Esophagus muscularis mucosa (tissue), 4 donors: ENCODE data around the gene S100G.

ENCODE experiments used
- EP300 ChIP-seq: sonication (generic); formaldehyde crosslinking; IDR thresholded peaks from one replicate; pipeline ENCODE4 v1.6.1; 2017; ENCODE audit warnings: antibody characterized with exemption
- POLR2A ChIP-seq: fragments of 450-650 bp; IDR thresholded peaks from one replicate; pipeline ENCODE4 v1.6.1; 2017; ENCODE audit warnings: antibody characterized with exemption, moderate library complexity, mild to moderate bottlenecking, low read depth
- POLR2AphosphoS5 ChIP-seq, 2 donors: sonication (generic); formaldehyde crosslinking; IDR thresholded peaks; one replicate each; pipeline ENCODE4 v1.6.1; 2017; ENCODE audit warnings: antibody characterized with exemption in 2 of 2
- TF ChIP-seq, protein P1 (sequence below), 3 experiments: fragments of 200-600 bp in 2 of 3; fragments of 450-650 bp in 1 of 3; sonication (generic) in 2 of 3; IDR thresholded peaks; one replicate each; pipeline ENCODE4 v1.5.1; 2017 to 2019; ENCODE audit warnings: antibody characterized with exemption in 3 of 3, mild to moderate bottlenecking in 2 of 3, moderate library complexity in 1 of 3

DNA sequence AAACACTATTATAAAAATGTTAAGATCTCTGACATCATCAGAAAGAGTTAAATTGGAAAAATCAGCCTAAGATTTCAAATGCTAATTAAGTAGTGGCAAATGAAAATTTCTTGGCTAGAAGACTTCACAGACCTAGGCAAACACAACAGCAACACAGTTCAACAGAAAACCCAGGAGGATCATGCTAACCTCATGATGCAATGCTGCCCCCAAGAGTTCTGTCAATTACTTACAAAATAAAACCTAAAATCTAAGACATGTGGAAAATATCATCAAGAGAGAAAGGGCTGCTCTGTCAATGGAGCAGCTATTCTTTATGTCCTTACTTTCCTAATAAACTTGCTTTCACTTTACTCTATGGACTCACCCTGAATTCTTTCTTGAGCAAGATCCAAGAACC is 21.0 kb downstream of the S100G start:
- no peak for TF ChIP-seq EP300
- TF ChIP-seq POLR2A, result no peak
- no peak for TF ChIP-seq POLR2AphosphoS5 (IDR thresholded peaks at IDR 0.05)
- TF ChIP-seq, protein P1, sequence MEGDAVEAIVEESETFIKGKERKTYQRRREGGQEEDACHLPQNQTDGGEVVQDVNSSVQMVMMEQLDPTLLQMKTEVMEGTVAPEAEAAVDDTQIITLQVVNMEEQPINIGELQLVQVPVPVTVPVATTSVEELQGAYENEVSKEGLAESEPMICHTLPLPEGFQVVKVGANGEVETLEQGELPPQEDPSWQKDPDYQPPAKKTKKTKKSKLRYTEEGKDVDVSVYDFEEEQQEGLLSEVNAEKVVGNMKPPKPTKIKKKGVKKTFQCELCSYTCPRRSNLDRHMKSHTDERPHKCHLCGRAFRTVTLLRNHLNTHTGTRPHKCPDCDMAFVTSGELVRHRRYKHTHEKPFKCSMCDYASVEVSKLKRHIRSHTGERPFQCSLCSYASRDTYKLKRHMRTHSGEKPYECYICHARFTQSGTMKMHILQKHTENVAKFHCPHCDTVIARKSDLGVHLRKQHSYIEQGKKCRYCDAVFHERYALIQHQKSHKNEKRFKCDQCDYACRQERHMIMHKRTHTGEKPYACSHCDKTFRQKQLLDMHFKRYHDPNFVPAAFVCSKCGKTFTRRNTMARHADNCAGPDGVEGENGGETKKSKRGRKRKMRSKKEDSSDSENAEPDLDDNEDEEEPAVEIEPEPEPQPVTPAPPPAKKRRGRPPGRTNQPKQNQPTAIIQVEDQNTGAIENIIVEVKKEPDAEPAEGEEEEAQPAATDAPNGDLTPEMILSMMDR (IDR thresholded peaks at IDR 0.05), result peak in 2 of 3 experiments; percentile 20 to 27
